ENCODE results near the gene PCDHGA1.
A peak's percentile ranks its signal among the peaks of the same experiment; 100 is the strongest.

Gene PCDHGA1

GRCh38 chr5:141503681-141504080, 173.4 kb downstream of the PCDHGA1 start:
- Histone ChIP-seq H3K4me3 (replicated peaks; ENCODE audit: low read depth, low read length) (no peak overlapping the region), H3K27me3 (replicated peaks; ENCODE audit: control insufficient read depth, insufficient read depth, low read length) (no peaks in the 10 kb centered on the region), H3K36me3 (ENCODE audit: control insufficient read depth, insufficient read depth, low read length) (peaks cover 2% of the 10 kb centered on the region; the same call in 1 of the 2 replicates)
- DNase-seq (ENCODE audit: extremely low read depth, insufficient read length) = no peak
- TF ChIP-seq CTCF (IDR thresholded peaks at IDR 0.05; ENCODE audit: insufficient read depth, low read length, poor library complexity, severe bottlenecking) = no peak

- H3K4me3 ChIP-seq (replicated peaks; ENCODE audit: low read depth, low read length) = no peak overlapping the region
- no peak for TF ChIP-seq CTCF (IDR thresholded peaks at IDR 0.05; ENCODE audit: insufficient read depth, low read length, poor library complexity, severe bottlenecking)
- H3K27me3 ChIP-seq (replicated peaks; ENCODE audit: control insufficient read depth, insufficient read depth, low read length) = no peaks in the 10 kb centered on the region
- H3K36me3 ChIP-seq (ENCODE audit: control insufficient read depth, insufficient read depth, low read length) = peaks cover 2% of the 10 kb centered on the region; the same call in 1 of the 2 replicates
- no peak for DNase-seq (ENCODE audit: extremely low read depth, insufficient read length)
These were observed 173.9 kb downstream of the PCDHGA1 start for GRCh38 chr5:141504216-141504615.

- Histone ChIP-seq H3K36me3 (ENCODE audit: control insufficient read depth, insufficient read depth, low read length) (peaks cover 2% of the 10 kb centered on the region; the same call in 1 of the 2 replicates), H3K27me3 (replicated peaks; ENCODE audit: control insufficient read depth, insufficient read depth, low read length) (no peaks in the 10 kb centered on the region), H3K4me3 (replicated peaks; ENCODE audit: low read depth, low read length) (no peak overlapping the region)
- no peak for TF ChIP-seq CTCF (IDR thresholded peaks at IDR 0.05; ENCODE audit: insufficient read depth, low read length, poor library complexity, severe bottlenecking)
- DNase-seq (ENCODE audit: extremely low read depth, insufficient read length) = no peak
These were observed 176.3 kb downstream of the PCDHGA1 start for GRCh38 chr5:141506381-141507155.

- DNase-seq (ENCODE audit: extremely low read depth, insufficient read length) = peak; percentile 74
- no peak for TF ChIP-seq CTCF (IDR thresholded peaks at IDR 0.05; ENCODE audit: insufficient read depth, low read length, poor library complexity, severe bottlenecking)
- Histone ChIP-seq H3K4me3 (replicated peaks; ENCODE audit: low read depth, low read length) (peak overlapping the region; percentile 31), H3K36me3 (ENCODE audit: control insufficient read depth, insufficient read depth, low read length) (peaks cover 2% of the 10 kb centered on the region; the same call in 1 of the 2 replicates), H3K27me3 (replicated peaks; ENCODE audit: control insufficient read depth, insufficient read depth, low read length) (no peaks in the 10 kb centered on the region)
These were observed 177.2 kb downstream of the PCDHGA1 start for GRCh38 chr5:141507387-141508091.

- peak; percentile 60 for DNase-seq (ENCODE audit: extremely low read depth, insufficient read length)
- TF ChIP-seq CTCF (IDR thresholded peaks at IDR 0.05; ENCODE audit: insufficient read depth, low read length, poor library complexity, severe bottlenecking) = no peak
These were observed 178.1 kb downstream of the PCDHGA1 start for GRCh38 chr5:141508440-141508797.

More at GRCh38 chr5:141508440-141508797, 178.1 kb downstream of the PCDHGA1 start:
- H3K36me3 ChIP-seq (ENCODE audit: control insufficient read depth, insufficient read depth, low read length) = no peaks in the 10 kb centered on the region; the same call in 1 of the 2 replicates
- no peaks in the 10 kb centered on the region for H3K27me3 ChIP-seq (replicated peaks; ENCODE audit: control insufficient read depth, insufficient read depth, low read length)
- H3K4me3 ChIP-seq (replicated peaks; ENCODE audit: low read depth, low read length) = peak overlapping the region; percentile 49
